GM12874 (cell line): ENCODE measurements around the gene PLA2G15.

ENCODE experiments used
- CTCF ChIP-seq: IDR thresholded peaks from 2 replicates; pipeline ENCODE4 v1.5.1; 2011; ENCODE audit warnings: low read depth, mild to moderate bottlenecking, control low read depth, low read length, moderate library complexity; ENCODE audit not compliant: insufficient read depth

Gene PLA2G15

GRCh38 chr16:68247400-68247799 lies 2.2 kb downstream of the PLA2G15 start:
- no peak for TF ChIP-seq CTCF

- no peak for TF ChIP-seq CTCF
Observed at GRCh38 chr16:68247932-68248331, 2.8 kb downstream of the PLA2G15 start.

- TF ChIP-seq CTCF = no peak
Observed at GRCh38 chr16:68249371-68249770, 4.2 kb downstream of the PLA2G15 start.

- TF ChIP-seq CTCF = no peak
Observed at GRCh38 chr16:68250951-68251350, 5.8 kb downstream of the PLA2G15 start.

- no peak for TF ChIP-seq CTCF
Observed at GRCh38 chr16:68251832-68252231, 6.7 kb downstream of the PLA2G15 start.

GRCh38 chr16:68252383-68252782 lies 7.2 kb downstream of the PLA2G15 start:
- TF ChIP-seq CTCF = no peak

- no peak for TF ChIP-seq CTCF
Observed at GRCh38 chr16:68253721-68254120, 8.5 kb downstream of the PLA2G15 start.

GRCh38 chr16:68255712-68256111 lies 10.5 kb downstream of the PLA2G15 start:
- no peak for TF ChIP-seq CTCF
